ENCODE measurements around the gene KRTAP23-1.

Gene KRTAP23-1

GRCh38 chr21:30315701-30316100, 32.7 kb downstream of the KRTAP23-1 start:
- no peaks in the 10 kb centered on the region for H3K79me2 ChIP-seq (ENCODE audit: insufficient read depth, low read depth)
- H3K4me3 ChIP-seq (IDR thresholded peaks at IDR 0.05; ENCODE audit: insufficient read depth, low read depth, low read length): no peak overlapping the region
- no peaks in the 10 kb centered on the region for H3K36me3 ChIP-seq (ENCODE audit: insufficient read depth)
- no peak overlapping the region for H3K27ac ChIP-seq
- no peak for TF ChIP-seq CTCF (conservative IDR thresholded peaks at IDR 0.05; ENCODE audit: low read depth, low read length)
- H3K9ac ChIP-seq: no peak overlapping the region
- H4K20me1 ChIP-seq (ENCODE audit: insufficient read depth): no peaks in the 10 kb centered on the region
- H3K4me2 ChIP-seq: no peak overlapping the region
- no peak overlapping the region for H2AFZ ChIP-seq (ENCODE audit: low read depth)
- no peaks in the 10 kb centered on the region for H3K27me3 ChIP-seq (ENCODE audit: insufficient read depth, low read depth)
- no peaks in the 10 kb centered on the region for H3K4me1 ChIP-seq (ENCODE audit: low read depth, poor library complexity, severe bottlenecking)

- no peak overlapping the region for H3K4me2 ChIP-seq
- H3K27me3 ChIP-seq (ENCODE audit: insufficient read depth, low read depth): no peaks in the 10 kb centered on the region
- no peak overlapping the region for H3K27ac ChIP-seq
- no peak overlapping the region for H3K4me3 ChIP-seq (IDR thresholded peaks at IDR 0.05; ENCODE audit: insufficient read depth, low read depth, low read length)
- H3K79me2 ChIP-seq (ENCODE audit: insufficient read depth, low read depth): no peaks in the 10 kb centered on the region
- H3K9ac ChIP-seq: no peak overlapping the region
- H3K36me3 ChIP-seq (ENCODE audit: insufficient read depth): no peaks in the 10 kb centered on the region
- no peak overlapping the region for H2AFZ ChIP-seq (ENCODE audit: low read depth)
- no peak for TF ChIP-seq CTCF (conservative IDR thresholded peaks at IDR 0.05; ENCODE audit: low read depth, low read length)
- no peaks in the 10 kb centered on the region for H4K20me1 ChIP-seq (ENCODE audit: insufficient read depth)
- H3K4me1 ChIP-seq (ENCODE audit: low read depth, poor library complexity, severe bottlenecking): no peaks in the 10 kb centered on the region
Measured at GRCh38 chr21:30306884-30307283, 41.5 kb downstream of the KRTAP23-1 start.

GRCh38 chr21:30305136-30305535, 43.3 kb downstream of the KRTAP23-1 start:
- no peak for TF ChIP-seq CTCF (conservative IDR thresholded peaks at IDR 0.05; ENCODE audit: low read depth, low read length)
- Histone ChIP-seq H3K36me3 (ENCODE audit: insufficient read depth) (no peaks in the 10 kb centered on the region), H3K4me3 (IDR thresholded peaks at IDR 0.05; ENCODE audit: insufficient read depth, low read depth, low read length) (no peak overlapping the region), H3K4me1 (ENCODE audit: low read depth, poor library complexity, severe bottlenecking) (no peaks in the 10 kb centered on the region), H3K9ac (no peak overlapping the region), H2AFZ (ENCODE audit: low read depth) (no peak overlapping the region), H3K27me3 (ENCODE audit: insufficient read depth, low read depth) (no peaks in the 10 kb centered on the region), H3K27ac (no peak overlapping the region), H3K4me2 (no peak overlapping the region), H4K20me1 (ENCODE audit: insufficient read depth) (no peaks in the 10 kb centered on the region), H3K79me2 (ENCODE audit: insufficient read depth, low read depth) (no peaks in the 10 kb centered on the region)
